Measurements from ENCODE around the gene HEBP2.

DNA sequence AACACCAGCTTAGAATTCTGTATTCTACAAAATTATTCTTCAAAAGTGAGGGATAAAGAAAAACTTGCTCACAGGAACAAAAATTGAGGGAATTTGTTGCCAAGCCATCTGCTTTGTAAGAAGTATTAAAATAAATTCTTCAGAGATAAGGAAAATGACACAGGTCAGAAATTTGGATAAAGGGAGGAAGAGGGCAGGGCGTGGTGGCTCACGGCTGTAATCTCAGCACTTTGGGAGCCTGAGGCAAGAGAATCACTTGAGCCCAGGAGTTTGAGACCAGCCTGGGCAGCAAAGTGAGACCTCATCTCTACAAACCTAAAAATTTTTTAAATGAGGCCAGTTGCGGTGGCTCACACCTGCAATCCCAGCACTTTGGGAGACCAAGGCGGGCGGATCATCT lies 14.5 kb upstream of the HEBP2 start:
- TF ChIP-seq, protein P1, sequence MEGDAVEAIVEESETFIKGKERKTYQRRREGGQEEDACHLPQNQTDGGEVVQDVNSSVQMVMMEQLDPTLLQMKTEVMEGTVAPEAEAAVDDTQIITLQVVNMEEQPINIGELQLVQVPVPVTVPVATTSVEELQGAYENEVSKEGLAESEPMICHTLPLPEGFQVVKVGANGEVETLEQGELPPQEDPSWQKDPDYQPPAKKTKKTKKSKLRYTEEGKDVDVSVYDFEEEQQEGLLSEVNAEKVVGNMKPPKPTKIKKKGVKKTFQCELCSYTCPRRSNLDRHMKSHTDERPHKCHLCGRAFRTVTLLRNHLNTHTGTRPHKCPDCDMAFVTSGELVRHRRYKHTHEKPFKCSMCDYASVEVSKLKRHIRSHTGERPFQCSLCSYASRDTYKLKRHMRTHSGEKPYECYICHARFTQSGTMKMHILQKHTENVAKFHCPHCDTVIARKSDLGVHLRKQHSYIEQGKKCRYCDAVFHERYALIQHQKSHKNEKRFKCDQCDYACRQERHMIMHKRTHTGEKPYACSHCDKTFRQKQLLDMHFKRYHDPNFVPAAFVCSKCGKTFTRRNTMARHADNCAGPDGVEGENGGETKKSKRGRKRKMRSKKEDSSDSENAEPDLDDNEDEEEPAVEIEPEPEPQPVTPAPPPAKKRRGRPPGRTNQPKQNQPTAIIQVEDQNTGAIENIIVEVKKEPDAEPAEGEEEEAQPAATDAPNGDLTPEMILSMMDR (IDR thresholded peaks at IDR 0.05), result no peak
- TF ChIP-seq EP300 (IDR thresholded peaks at IDR 0.05), result no peak
- TF ChIP-seq POLR2A (IDR thresholded peaks at IDR 0.05), result no peak

Data from ovary (tissue), 3 donors.